ENCODE data around the gene FKRP. TPM values are rescaled to one million over a fixed set of nuclear protein-coding genes. Genes with fewer than 3 reads are reported as not detected.
A peak's percentile ranks its signal among the peaks of the same experiment; 100 is the strongest.

Gene FKRP
- total and polyA plus RNA-seq, 2 of the 13 experiments (the other 11 are each of a cell fraction or from before 2014, with no cell fraction given): 7.3 to 9.8 TPM

DNA sequence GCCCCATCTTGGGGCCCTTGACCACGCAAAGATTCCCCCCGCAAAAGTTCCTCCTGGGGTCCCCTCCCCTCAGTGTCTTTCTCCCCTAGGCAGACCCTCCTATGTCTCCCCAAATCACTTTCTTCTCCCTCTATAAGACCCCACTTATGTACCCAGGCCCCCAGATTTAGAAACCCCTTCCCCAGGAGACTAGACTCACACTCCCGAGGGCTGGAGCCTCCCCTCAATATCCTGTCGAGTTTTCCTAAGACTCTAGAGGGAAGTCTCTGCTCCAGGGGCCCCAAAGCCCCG lies 41.1 kb downstream of the FKRP start (continued):
- TF ChIP-seq, protein P1, sequence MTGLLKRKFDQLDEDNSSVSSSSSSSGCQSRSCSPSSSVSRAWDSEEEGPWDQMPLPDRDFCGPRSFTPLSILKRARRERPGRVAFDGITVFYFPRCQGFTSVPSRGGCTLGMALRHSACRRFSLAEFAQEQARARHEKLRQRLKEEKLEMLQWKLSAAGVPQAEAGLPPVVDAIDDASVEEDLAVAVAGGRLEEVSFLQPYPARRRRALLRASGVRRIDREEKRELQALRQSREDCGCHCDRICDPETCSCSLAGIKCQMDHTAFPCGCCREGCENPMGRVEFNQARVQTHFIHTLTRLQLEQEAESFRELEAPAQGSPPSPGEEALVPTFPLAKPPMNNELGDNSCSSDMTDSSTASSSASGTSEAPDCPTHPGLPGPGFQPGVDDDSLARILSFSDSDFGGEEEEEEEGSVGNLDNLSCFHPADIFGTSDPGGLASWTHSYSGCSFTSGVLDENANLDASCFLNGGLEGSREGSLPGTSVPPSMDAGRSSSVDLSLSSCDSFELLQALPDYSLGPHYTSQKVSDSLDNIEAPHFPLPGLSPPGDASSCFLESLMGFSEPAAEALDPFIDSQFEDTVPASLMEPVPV (CRISPR knock-in tag; IDR thresholded peaks at IDR 0.05): no peak
- no peak for TF ChIP-seq CBX5 (CRISPR knock-in tag; IDR thresholded peaks at IDR 0.05; ENCODE audit: borderline replicate concordance)
- TF ChIP-seq SRSF9 (IDR thresholded peaks at IDR 0.05; ENCODE audit: borderline replicate concordance, insufficient read depth, low read depth, low read length, poor library complexity, severe bottlenecking): no peak
- TF ChIP-seq ZBTB1 (CRISPR knock-in tag; IDR thresholded peaks at IDR 0.05; ENCODE audit: borderline replicate concordance): no peak
- no peak for TF ChIP-seq PTBP1 (IDR thresholded peaks at IDR 0.05; ENCODE audit: low read depth, low read length, poor library complexity, severe bottlenecking)
- TF ChIP-seq ZNF546 (CRISPR knock-in tag; conservative IDR thresholded peaks at IDR 0.05): no peak
- TF ChIP-seq ZNF556 (CRISPR knock-in tag; IDR thresholded peaks at IDR 0.05; ENCODE audit: borderline replicate concordance): no peak
- TF ChIP-seq KLF6 (CRISPR knock-in tag; IDR thresholded peaks at IDR 0.05): peak; percentile 35; the same call in 1 of the 2 replicates
- TF ChIP-seq ZNF747 (CRISPR knock-in tag; IDR thresholded peaks at IDR 0.05; ENCODE audit: borderline replicate concordance): peak; percentile 36; the same call in 1 of the 2 replicates
- TF ChIP-seq FLYWCH1 (CRISPR knock-in tag; IDR thresholded peaks at IDR 0.05): no peak
- 0 out of 2 replicates have a peak, but pooled peaks have one; percentile 11 for TF ChIP-seq ZNF317 (CRISPR knock-in tag; IDR thresholded peaks at IDR 0.05)
- peak; percentile 23; the same call in 1 of the 2 replicates for TF ChIP-seq POLR2G (IDR thresholded peaks at IDR 0.05; ENCODE audit: low read depth, low read length)
- TF ChIP-seq GATAD1 (CRISPR knock-in tag; IDR thresholded peaks at IDR 0.05): no peak
- TF ChIP-seq PHF20 (CRISPR knock-in tag; IDR thresholded peaks at IDR 0.05): peak; percentile 26; the same call in 1 of the 2 replicates
- peak; percentile 44 for TF ChIP-seq MED8 (CRISPR knock-in tag; IDR thresholded peaks at IDR 0.05; ENCODE audit: insufficient replicate concordance)
